Neural cell (in vitro differentiated cells): ENCODE results near the gene NCR2. TPM values are rescaled to one million over a fixed set of nuclear protein-coding genes. Genes with fewer than 3 reads are reported as not detected.

Source experiments
- H2AFZ ChIP-seq: fragments of 200-600, 300-800 bp; sonication (generic), shearing (Covaris generic); 2 replicates; pipeline ENCODE4 v1.6.0; 2014; ENCODE audit warnings: low read depth, mild to moderate bottlenecking, antibody characterized with exemption, low read length, moderate library complexity
- H3F3A ChIP-seq: fragments of 200-600 bp; shearing (Covaris generic); 2 replicates; pipeline ENCODE4 v1.6.1; 2016; ENCODE audit warnings: mild to moderate bottlenecking, moderate library complexity, mixed read lengths, antibody characterized with exemption, low read length; ENCODE audit not compliant: insufficient read depth, poor library complexity, severe bottlenecking
- H3K27ac ChIP-seq: fragments of 200-600, 300-800 bp; sonication (generic), shearing (Covaris generic); 2 replicates; pipeline ENCODE4 v1.5.1; 2014; ENCODE audit warnings: mild to moderate bottlenecking, low read length, moderate library complexity
- H3K27me3 ChIP-seq: fragments of 300-800, 200-600 bp; sonication (generic), shearing (Covaris generic); 2 replicates; pipeline ENCODE4 v1.6.0; 2014; ENCODE audit warnings: mild to moderate bottlenecking, low read depth, low read length, moderate library complexity; ENCODE audit not compliant: insufficient read depth
- H3K36me3 ChIP-seq: fragments of 300-800, 200-600 bp; sonication (generic), shearing (Covaris generic); 2 replicates; pipeline ENCODE4 v1.5.1; 2014; ENCODE audit warnings: mild to moderate bottlenecking, antibody characterized with exemption, low read length, moderate library complexity; ENCODE audit not compliant: insufficient read depth
- H3K4me2 ChIP-seq: fragments of 300-800, 200-600 bp; sonication (generic), shearing (Covaris generic); 2 replicates; pipeline ENCODE4 v1.6.0; 2014; ENCODE audit warnings: mild to moderate bottlenecking, low read length
- H3K4me3 ChIP-seq: fragments of 300-800, 200-600 bp; sonication (generic), shearing (Covaris generic); 2 replicates; pipeline ENCODE4 v1.5.1; 2014; ENCODE audit warnings: mild to moderate bottlenecking, low read length, moderate library complexity
- H3K79me2 ChIP-seq: fragments of 200-600 bp; shearing (Covaris generic); replicated peaks from 2 replicates; pipeline ENCODE4 v1.6.0; 2014; ENCODE audit warnings: mild to moderate bottlenecking, low read length, moderate library complexity; ENCODE audit not compliant: insufficient read depth
- H3K9ac ChIP-seq: fragments of 300-800, 200-600 bp; sonication (generic), shearing (Covaris generic); 2 replicates; pipeline ENCODE4 v1.6.1; 2016; ENCODE audit warnings: mild to moderate bottlenecking, low read length, mixed read lengths
- H3K9me2 ChIP-seq: fragments of 200-600 bp; shearing (Covaris generic); 2 replicates; pipeline ENCODE4 v1.6.1; 2016; ENCODE audit warnings: mild to moderate bottlenecking, low read length, mixed read lengths; ENCODE audit not compliant: insufficient read depth
- H3K9me3 ChIP-seq: fragments of 200-600, 300-800 bp; sonication (generic), shearing (Covaris generic); 2 replicates; pipeline ENCODE4 v1.6.1; 2016; ENCODE audit warnings: mild to moderate bottlenecking, mixed run types, low read length, moderate library complexity, mixed read lengths
- H4K20me1 ChIP-seq: fragments of 200-600 bp; shearing (Covaris generic); 2 replicates; pipeline ENCODE4 v1.6.1; 2016; ENCODE audit warnings: mild to moderate bottlenecking, mixed run types; ENCODE audit not compliant: insufficient read depth
- CTCF ChIP-seq: fragments of 450-650 bp; IDR thresholded peaks from 2 replicates; pipeline ENCODE4 v1.5.1; 2014; ENCODE audit warnings: antibody characterized with exemption, mild to moderate bottlenecking, moderate library complexity; ENCODE audit not compliant: poor library complexity, severe bottlenecking
- EZH2 ChIP-seq: fragments of 200-600, 300-800 bp; shearing (Covaris generic), sonication (generic); IDR thresholded peaks from 2 replicates; pipeline ENCODE4 v1.6.1; 2014; ENCODE audit warnings: antibody characterized with exemption, low read length, borderline replicate concordance, mild to moderate bottlenecking; ENCODE audit not compliant: insufficient read depth, poor library complexity, severe bottlenecking
- POLR2AphosphoS5 ChIP-seq: IDR thresholded peaks from 2 replicates; pipeline ENCODE4 v1.6.1; 2012
- RAD21 ChIP-seq: fragments of 450-650 bp; conservative IDR thresholded peaks from 2 replicates; pipeline ENCODE4 v1.6.1; 2014; ENCODE audit warnings: antibody characterized with exemption, mild to moderate bottlenecking, moderate library complexity
- REST ChIP-seq: IDR thresholded peaks from 2 replicates; pipeline ENCODE4 v1.6.1; 2012; ENCODE audit warnings: borderline replicate concordance
- SMC3 ChIP-seq: fragments of 450-650 bp; conservative IDR thresholded peaks from 2 replicates; pipeline ENCODE4 v1.6.1; 2014; ENCODE audit warnings: antibody characterized with exemption, mild to moderate bottlenecking, moderate library complexity; ENCODE audit not compliant: poor library complexity
- TAF1 ChIP-seq: IDR thresholded peaks from 2 replicates; pipeline ENCODE4 v1.6.1; 2012; ENCODE audit warnings: low read depth
- polyA plus RNA-seq: library from polyadenylated mRNA; depleted of rRNA; stranded (reverse); fragments of >200 nt; gene quantifications from 2 replicates; pipeline ENCODE4 v1.2.3, GENCODE V29; 2014

Gene NCR2
- polyA plus RNA-seq, 1 donor from 2014 or later: not detected

GRCh38 chr6:41392246-41392645 lies 56.8 kb downstream of the NCR2 start:
- Histone ChIP-seq H2AFZ (no peak overlapping the region), H3K4me3 (peak overlapping the region; percentile 33), H3K27ac (peak overlapping the region; percentile 25), H3K9ac (no peak overlapping the region), H3K27me3 (no peaks in the 10 kb centered on the region), H3K9me2 (no peaks in the 10 kb centered on the region), H3F3A (no peaks in the 10 kb centered on the region), H3K79me2 (no peaks in the 10 kb centered on the region), H3K4me2 (peak overlapping the region; percentile 18), H4K20me1 (no peaks in the 10 kb centered on the region), H3K9me3 (no peaks in the 10 kb centered on the region), H3K36me3 (no peaks in the 10 kb centered on the region)
- TF ChIP-seq CTCF: no peak
- no peak for TF ChIP-seq TAF1
- no peak for TF ChIP-seq REST
- TF ChIP-seq POLR2AphosphoS5: peak; percentile 53

GRCh38 chr6:41396335-41396734 lies 60.9 kb downstream of the NCR2 start:
- no peaks in the 10 kb centered on the region for H3K36me3 ChIP-seq
- H3K27ac ChIP-seq: no peak overlapping the region
- H2AFZ ChIP-seq: no peak overlapping the region
- no peaks in the 10 kb centered on the region for H3K79me2 ChIP-seq
- no peak overlapping the region for H3K4me2 ChIP-seq
- H3K4me3 ChIP-seq: no peak overlapping the region
- no peak for TF ChIP-seq EZH2
- no peak for TF ChIP-seq RAD21
- TF ChIP-seq CTCF: no peak
- no peak for TF ChIP-seq SMC3
- no peaks in the 10 kb centered on the region for H4K20me1 ChIP-seq
- no peaks in the 10 kb centered on the region for H3K27me3 ChIP-seq
- H3K9me2 ChIP-seq: no peaks in the 10 kb centered on the region
- H3F3A ChIP-seq: no peaks in the 10 kb centered on the region
- no peaks in the 10 kb centered on the region for H3K9me3 ChIP-seq
- no peak overlapping the region for H3K9ac ChIP-seq
